K562 (cell line): ENCODE data around the gene FOXK2.

ENCODE experiments used
- CBFB ChIP-seq: sonication (generic); formaldehyde crosslinking; IDR thresholded peaks from 2 replicates; pipeline ENCODE4 v1.4.0; 2020; ENCODE audit warnings: mild to moderate bottlenecking, missing genetic modification reagents
- CREB3 ChIP-seq: fragments of 450-650 bp; conservative IDR thresholded peaks from 2 replicates; pipeline ENCODE4 v1.6.1; 2016; ENCODE audit warnings: missing genetic modification characterization, low read depth, mild to moderate bottlenecking, missing compliant biosample characterization, moderate library complexity
- EZH2 ChIP-seq: IDR thresholded peaks from 2 replicates; pipeline ENCODE4 v1.6.1; 2012; ENCODE audit warnings: low read depth, mild to moderate bottlenecking, inconsistent platforms, low read length, borderline replicate concordance
- FOSL1 ChIP-seq: fragments of 200-800 bp; sonication (Bioruptor generic); conservative IDR thresholded peaks from 2 replicates; pipeline ENCODE4 v1.6.1; 2016; ENCODE audit warnings: missing genetic modification characterization, missing compliant biosample characterization
- FOXJ3 ChIP-seq: sonication (generic); formaldehyde crosslinking; IDR thresholded peaks from 2 replicates; pipeline ENCODE4 v1.4.0; 2020; ENCODE audit warnings: mild to moderate bottlenecking, missing genetic modification reagents
- GATAD2A ChIP-seq: fragments of 450-650 bp; IDR thresholded peaks from 2 replicates; pipeline ENCODE4 v1.6.1; 2017
- GMEB1 ChIP-seq: fragments of 250-450 bp; sonication (Bioruptor Pico); IDR thresholded peaks from 2 replicates; pipeline ENCODE4 v1.4.0; 2020; ENCODE audit warnings: mild to moderate bottlenecking
- JUN ChIP-seq, 2 experiments: sonication (generic) in 1 of 2; formaldehyde crosslinking in 1 of 2; IDR thresholded peaks; 2 replicates each; pipeline versions ENCODE4 v1.6.1 to v1.8.0; 2012 to 2022; ENCODE audit warnings: borderline replicate concordance in 2 of 2, mild to moderate bottlenecking in 2 of 2, improper control_type of control experiment in 1 of 2, low read depth in 1 of 2, low read length in 1 of 2, missing genetic modification reagents in 1 of 2
- PML ChIP-seq: IDR thresholded peaks from 2 replicates; pipeline ENCODE4 v1.6.1; 2012; ENCODE audit warnings: low read length, inconsistent platforms
- TCF7 ChIP-seq: sonication (generic); IDR thresholded peaks from 2 replicates; pipeline ENCODE4 v1.6.1; 2016; ENCODE audit warnings: antibody characterized with exemption, borderline replicate concordance
- TSHZ1 ChIP-seq: fragments of 250-450 bp; sonication (Bioruptor Pico); IDR thresholded peaks from 2 replicates; pipeline ENCODE4 v1.4.0; 2020; ENCODE audit warnings: mild to moderate bottlenecking, moderate library complexity
- TF ChIP-seq, protein P1 (sequence below): fragments of 450-650 bp; formaldehyde crosslinking; IDR thresholded peaks from 2 replicates; pipeline ENCODE4 v1.4.0; 2020; ENCODE audit warnings: mild to moderate bottlenecking, moderate library complexity
- TF ChIP-seq, protein P2 (sequence below), 3 experiments: IDR thresholded peaks in 2 of 3; conservative IDR thresholded peaks in 1 of 3; 2 replicates each; pipeline ENCODE4 v1.5.1; 2011 to 2012; ENCODE audit warnings: low read length in 3 of 3, mild to moderate bottlenecking in 3 of 3, control low read depth in 2 of 3, improper control_type of control experiment in 1 of 3, inconsistent platforms in 1 of 3, low read depth in 1 of 3, mixed read lengths in 1 of 3, moderate library complexity in 1 of 3; ENCODE audit not compliant: insufficient read depth in 2 of 3

DNA sequence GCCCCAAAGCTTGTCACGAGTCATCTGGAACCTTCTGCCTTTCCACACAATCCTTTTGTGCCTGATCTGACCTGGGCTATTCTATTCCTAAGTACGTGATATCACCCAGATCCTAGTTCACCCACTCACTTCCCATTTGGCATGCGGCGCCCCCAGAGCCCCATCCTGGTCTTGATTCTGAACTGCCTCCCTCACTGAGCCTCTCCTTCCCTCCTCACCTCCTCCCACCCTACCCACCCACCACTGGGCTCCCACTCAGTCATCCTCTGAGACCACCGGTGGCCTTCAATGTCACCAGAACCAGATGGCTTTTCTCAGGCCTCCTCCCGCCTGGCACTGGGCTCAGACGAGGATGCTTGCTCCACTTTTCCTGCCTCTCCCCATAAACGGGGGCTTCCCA is 110.2 kb downstream of the FOXK2 start:
- TF ChIP-seq JUN (IDR thresholded peaks at IDR 0.05; ENCODE audit: borderline replicate concordance, low read depth, low read length) (no peak), JUN (CRISPR knock-in tag; IDR thresholded peaks at IDR 0.05; ENCODE audit: borderline replicate concordance) (no peak), EZH2 (no peak), GMEB1 (CRISPR knock-in tag) (no peak), GATAD2A (no peak), FOXJ3 (CRISPR knock-in tag) (no peak), CREB3 (no peak), TCF7 (no peak), CBFB (CRISPR knock-in tag) (no peak), TSHZ1 (CRISPR knock-in tag) (no peak), FOSL1 (tag) (no peak), PML (no peak)
- TF ChIP-seq, protein P1, sequence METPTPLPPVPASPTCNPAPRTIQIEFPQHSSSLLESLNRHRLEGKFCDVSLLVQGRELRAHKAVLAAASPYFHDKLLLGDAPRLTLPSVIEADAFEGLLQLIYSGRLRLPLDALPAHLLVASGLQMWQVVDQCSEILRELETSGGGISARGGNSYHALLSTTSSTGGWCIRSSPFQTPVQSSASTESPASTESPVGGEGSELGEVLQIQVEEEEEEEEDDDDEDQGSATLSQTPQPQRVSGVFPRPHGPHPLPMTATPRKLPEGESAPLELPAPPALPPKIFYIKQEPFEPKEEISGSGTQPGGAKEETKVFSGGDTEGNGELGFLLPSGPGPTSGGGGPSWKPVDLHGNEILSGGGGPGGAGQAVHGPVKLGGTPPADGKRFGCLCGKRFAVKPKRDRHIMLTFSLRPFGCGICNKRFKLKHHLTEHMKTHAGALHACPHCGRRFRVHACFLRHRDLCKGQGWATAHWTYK (CRISPR knock-in tag): no peak
- TF ChIP-seq, protein P2, sequence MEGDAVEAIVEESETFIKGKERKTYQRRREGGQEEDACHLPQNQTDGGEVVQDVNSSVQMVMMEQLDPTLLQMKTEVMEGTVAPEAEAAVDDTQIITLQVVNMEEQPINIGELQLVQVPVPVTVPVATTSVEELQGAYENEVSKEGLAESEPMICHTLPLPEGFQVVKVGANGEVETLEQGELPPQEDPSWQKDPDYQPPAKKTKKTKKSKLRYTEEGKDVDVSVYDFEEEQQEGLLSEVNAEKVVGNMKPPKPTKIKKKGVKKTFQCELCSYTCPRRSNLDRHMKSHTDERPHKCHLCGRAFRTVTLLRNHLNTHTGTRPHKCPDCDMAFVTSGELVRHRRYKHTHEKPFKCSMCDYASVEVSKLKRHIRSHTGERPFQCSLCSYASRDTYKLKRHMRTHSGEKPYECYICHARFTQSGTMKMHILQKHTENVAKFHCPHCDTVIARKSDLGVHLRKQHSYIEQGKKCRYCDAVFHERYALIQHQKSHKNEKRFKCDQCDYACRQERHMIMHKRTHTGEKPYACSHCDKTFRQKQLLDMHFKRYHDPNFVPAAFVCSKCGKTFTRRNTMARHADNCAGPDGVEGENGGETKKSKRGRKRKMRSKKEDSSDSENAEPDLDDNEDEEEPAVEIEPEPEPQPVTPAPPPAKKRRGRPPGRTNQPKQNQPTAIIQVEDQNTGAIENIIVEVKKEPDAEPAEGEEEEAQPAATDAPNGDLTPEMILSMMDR (IDR thresholded peaks at IDR 0.05 in 2 of 3, conservative IDR thresholded peaks at IDR 0.05 in 1 of 3; ENCODE audit: insufficient read depth in 2 of 3, low read depth in 1 of 3, low read length in 3 of 3): no peak
